ENCODE measurements around the gene RPRD1A. TPM values are rescaled to one million over a fixed set of nuclear protein-coding genes. Genes with fewer than 3 reads are reported as not detected.

Gene RPRD1A
- total RNA-seq, 1 donor from 2014 or later = 64.8 TPM

- DNase-seq (ENCODE audit: low read depth) = no peak
- no peak overlapping the region for H3K4me3 ChIP-seq (ENCODE audit: low read depth, low read length)
- H3K27me3 ChIP-seq (ENCODE audit: control insufficient read depth, insufficient read depth, low read length) = no peaks in the 10 kb centered on the region
- TF ChIP-seq, protein P1, sequence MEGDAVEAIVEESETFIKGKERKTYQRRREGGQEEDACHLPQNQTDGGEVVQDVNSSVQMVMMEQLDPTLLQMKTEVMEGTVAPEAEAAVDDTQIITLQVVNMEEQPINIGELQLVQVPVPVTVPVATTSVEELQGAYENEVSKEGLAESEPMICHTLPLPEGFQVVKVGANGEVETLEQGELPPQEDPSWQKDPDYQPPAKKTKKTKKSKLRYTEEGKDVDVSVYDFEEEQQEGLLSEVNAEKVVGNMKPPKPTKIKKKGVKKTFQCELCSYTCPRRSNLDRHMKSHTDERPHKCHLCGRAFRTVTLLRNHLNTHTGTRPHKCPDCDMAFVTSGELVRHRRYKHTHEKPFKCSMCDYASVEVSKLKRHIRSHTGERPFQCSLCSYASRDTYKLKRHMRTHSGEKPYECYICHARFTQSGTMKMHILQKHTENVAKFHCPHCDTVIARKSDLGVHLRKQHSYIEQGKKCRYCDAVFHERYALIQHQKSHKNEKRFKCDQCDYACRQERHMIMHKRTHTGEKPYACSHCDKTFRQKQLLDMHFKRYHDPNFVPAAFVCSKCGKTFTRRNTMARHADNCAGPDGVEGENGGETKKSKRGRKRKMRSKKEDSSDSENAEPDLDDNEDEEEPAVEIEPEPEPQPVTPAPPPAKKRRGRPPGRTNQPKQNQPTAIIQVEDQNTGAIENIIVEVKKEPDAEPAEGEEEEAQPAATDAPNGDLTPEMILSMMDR (IDR thresholded peaks at IDR 0.05; ENCODE audit: insufficient read depth, low read length, poor library complexity, severe bottlenecking) = no peak
- H3K36me3 ChIP-seq (ENCODE audit: control insufficient read depth, insufficient read depth, low read length) = no peaks in the 10 kb centered on the region
Observed at GRCh38 chr18:36023336-36023735, 44.0 kb downstream of the RPRD1A start.

GRCh38 chr18:36020174-36020711, 47.1 kb downstream of the RPRD1A start:
- no peak for DNase-seq (ENCODE audit: low read depth)
- Histone ChIP-seq H3K36me3 (ENCODE audit: control insufficient read depth, insufficient read depth, low read length) (no peaks in the 10 kb centered on the region), H3K27me3 (ENCODE audit: control insufficient read depth, insufficient read depth, low read length) (no peaks in the 10 kb centered on the region), H3K4me3 (ENCODE audit: low read depth, low read length) (no peak overlapping the region)
- TF ChIP-seq, protein P1 (IDR thresholded peaks at IDR 0.05; ENCODE audit: insufficient read depth, low read length, poor library complexity, severe bottlenecking) = no peak

DNA sequence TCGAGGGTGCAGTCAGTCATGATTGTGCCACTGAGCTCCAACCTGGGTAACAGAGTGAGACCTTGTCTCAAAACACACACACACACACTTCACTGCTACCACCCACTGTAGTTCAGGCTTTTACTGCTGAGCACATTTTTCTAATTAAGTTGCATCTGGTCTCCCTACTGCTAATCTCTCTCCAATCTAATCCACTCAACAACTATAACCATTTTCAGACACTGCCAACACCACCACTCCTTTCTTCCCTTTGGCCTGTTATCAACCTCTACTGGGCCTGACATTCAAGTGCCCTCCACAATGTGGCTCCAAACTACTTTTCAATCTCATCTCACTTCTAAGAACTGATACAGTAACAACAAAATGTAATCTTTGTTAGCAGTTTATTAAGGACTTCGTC, 50.1 kb downstream of the RPRD1A start:
- TF ChIP-seq, protein P1 (IDR thresholded peaks at IDR 0.05; ENCODE audit: insufficient read depth, low read length, poor library complexity, severe bottlenecking) = no peak
- no peak for DNase-seq (ENCODE audit: low read depth)
- Histone ChIP-seq H3K27me3 (ENCODE audit: control insufficient read depth, insufficient read depth, low read length) (no peaks in the 10 kb centered on the region), H3K4me3 (ENCODE audit: low read depth, low read length) (no peak overlapping the region), H3K36me3 (ENCODE audit: control insufficient read depth, insufficient read depth, low read length) (no peaks in the 10 kb centered on the region)

- no peaks in the 10 kb centered on the region for H3K36me3 ChIP-seq (ENCODE audit: control insufficient read depth, insufficient read depth, low read length)
- DNase-seq (ENCODE audit: low read depth) = no peak
- H3K4me3 ChIP-seq (ENCODE audit: low read depth, low read length) = no peak overlapping the region
- H3K27me3 ChIP-seq (ENCODE audit: control insufficient read depth, insufficient read depth, low read length) = no peaks in the 10 kb centered on the region
- TF ChIP-seq, protein P1 (IDR thresholded peaks at IDR 0.05; ENCODE audit: insufficient read depth, low read length, poor library complexity, severe bottlenecking) = no peak
Observed at GRCh38 chr18:36015629-36016028, 51.7 kb downstream of the RPRD1A start.

DNA sequence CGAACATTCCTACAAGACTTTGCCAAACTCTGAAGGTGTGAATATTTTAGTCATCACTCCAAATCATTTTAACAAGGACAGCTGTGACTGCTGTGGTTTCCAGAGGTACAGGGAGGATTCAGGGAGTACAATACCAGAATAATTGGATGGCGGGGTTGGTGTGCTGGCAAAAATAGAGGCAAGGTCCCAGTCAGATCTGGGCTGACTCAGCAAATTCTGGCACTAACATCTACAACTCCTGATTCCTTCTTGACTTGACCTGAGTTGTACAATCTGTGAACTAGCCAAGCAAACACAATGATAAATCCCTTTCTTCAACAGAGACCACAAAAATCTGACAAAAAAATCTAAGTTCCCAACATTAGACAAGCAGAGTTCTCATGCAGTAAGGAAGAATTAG, 54.5 kb downstream of the RPRD1A start:
- no peak for DNase-seq (ENCODE audit: low read depth)
- TF ChIP-seq, protein P1 (IDR thresholded peaks at IDR 0.05; ENCODE audit: insufficient read depth, low read length, poor library complexity, severe bottlenecking) = no peak
- H3K36me3 ChIP-seq (ENCODE audit: control insufficient read depth, insufficient read depth, low read length) = no peaks in the 10 kb centered on the region
- H3K27me3 ChIP-seq (ENCODE audit: control insufficient read depth, insufficient read depth, low read length) = no peaks in the 10 kb centered on the region
- no peak overlapping the region for H3K4me3 ChIP-seq (ENCODE audit: low read depth, low read length)

DNA sequence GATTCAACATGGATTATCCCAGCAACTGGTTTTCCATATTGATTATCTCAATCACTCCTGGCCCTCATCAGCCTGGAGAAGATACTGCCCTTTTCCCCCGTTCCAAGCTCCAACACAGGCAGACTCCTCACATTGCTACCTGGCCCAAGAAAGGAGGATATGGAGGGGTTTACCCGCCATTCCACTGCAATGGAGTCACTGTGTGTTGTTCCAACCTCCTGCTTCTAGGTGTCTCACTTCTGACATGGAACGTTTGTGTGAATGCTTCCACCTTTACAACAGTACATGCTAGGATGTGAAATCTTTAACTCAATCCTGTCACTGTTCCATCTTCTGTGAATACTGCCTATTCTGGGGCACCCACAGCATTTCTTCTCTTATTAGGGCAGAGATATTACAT, 58.1 kb downstream of the RPRD1A start:
- no peak for DNase-seq (ENCODE audit: low read depth)
- no peak overlapping the region for H3K4me3 ChIP-seq (ENCODE audit: low read depth, low read length)
- no peaks in the 10 kb centered on the region for H3K36me3 ChIP-seq (ENCODE audit: control insufficient read depth, insufficient read depth, low read length)
- TF ChIP-seq, protein P1 (IDR thresholded peaks at IDR 0.05; ENCODE audit: insufficient read depth, low read length, poor library complexity, severe bottlenecking) = no peak
- no peaks in the 10 kb centered on the region for H3K27me3 ChIP-seq (ENCODE audit: control insufficient read depth, insufficient read depth, low read length)
